ENCODE results near the gene KIFC1. TPM values are rescaled to one million over a fixed set of nuclear protein-coding genes. Genes with fewer than 3 reads are reported as not detected.

Gene KIFC1
- total and polyA plus RNA-seq, 9 of the 15 experiments (the other 6 are each of a cell fraction or from before 2014, with no cell fraction given), result 1.3 to 95.2 (median 76.9) TPM

GRCh38 chr6:33425668-33426577 lies 34.3 kb downstream of the KIFC1 start (continued):
- no peak for TF ChIP-seq ETV6 (IDR thresholded peaks at IDR 0.05; ENCODE audit: borderline replicate concordance in 1 of 2, low read depth in 2 of 2, low read length in 1 of 2)
- TF ChIP-seq ETV6 (CRISPR knock-in tag; IDR thresholded peaks at IDR 0.05; ENCODE audit: borderline replicate concordance), result peak; percentile 86; the same call in 1 of the 2 replicates
- no peak for TF ChIP-seq DPF2 (IDR thresholded peaks at IDR 0.05)
- 0 out of 2 replicates have a peak, but pooled peaks have one; percentile 11 for TF ChIP-seq TCF7 (IDR thresholded peaks at IDR 0.05; ENCODE audit: borderline replicate concordance)
- no peak for TF ChIP-seq ILK (tag; IDR thresholded peaks at IDR 0.05; ENCODE audit: borderline replicate concordance, low read depth)
- TF ChIP-seq SNRNP70 (optimal IDR thresholded peaks at IDR 0.05; ENCODE audit: low read depth, low read length), result no peak
- no peak for TF ChIP-seq SRSF1 (IDR thresholded peaks at IDR 0.05; ENCODE audit: low read depth, low read length)
- TF ChIP-seq ZBTB5 (IDR thresholded peaks at IDR 0.05), result no peak
- peak in 1 of 2 experiments; percentile 44; a peak in 1 of 4 replicates for TF ChIP-seq NRF1 (conservative IDR thresholded peaks at IDR 0.05 in 1 of 2, IDR thresholded peaks at IDR 0.05 in 1 of 2)
- TF ChIP-seq GABPA (tag; conservative IDR thresholded peaks at IDR 0.05; ENCODE audit: low read depth), result peak; percentile 70; the same call in 1 of the 2 replicates
- TF ChIP-seq ADNP (tag; IDR thresholded peaks at IDR 0.05), result no peak
- no peak for TF ChIP-seq GATA2 (CRISPR knock-in tag; IDR thresholded peaks at IDR 0.05)
- peak; percentile 99 for TF ChIP-seq VEZF1 (CRISPR knock-in tag; IDR thresholded peaks at IDR 0.05)
- TF ChIP-seq PTTG1 (tag; IDR thresholded peaks at IDR 0.05; ENCODE audit: low read depth), result no peak
- TF ChIP-seq NR1H2 (CRISPR knock-in tag; IDR thresholded peaks at IDR 0.05), result no peak
- TF ChIP-seq MNT (conservative IDR thresholded peaks at IDR 0.05), result peak; percentile 94 to 97
